Ramos (cell line): ENCODE measurements around the gene LENG9.
"Not testable (repeated sequence)": the region's sequence is repeated elsewhere in the genome, so short reads cannot be mapped to it uniquely, and the experiment has no call there.

Experiments used
- in situ Hi-C: fragments of 300-500 bp; cut with MboI; formaldehyde crosslinking; loops from one replicate; pipeline ENCODE4 v1.14.3; 2022; ENCODE audit warnings: low sequenced_read_pairs; ENCODE audit not compliant: unreplicated experiment

Gene LENG9

GRCh38 chr19:54446349-54446748 lies 17.2 kb downstream of the LENG9 start:
- in situ Hi-C loops, result not testable (repeated sequence)

DNA sequence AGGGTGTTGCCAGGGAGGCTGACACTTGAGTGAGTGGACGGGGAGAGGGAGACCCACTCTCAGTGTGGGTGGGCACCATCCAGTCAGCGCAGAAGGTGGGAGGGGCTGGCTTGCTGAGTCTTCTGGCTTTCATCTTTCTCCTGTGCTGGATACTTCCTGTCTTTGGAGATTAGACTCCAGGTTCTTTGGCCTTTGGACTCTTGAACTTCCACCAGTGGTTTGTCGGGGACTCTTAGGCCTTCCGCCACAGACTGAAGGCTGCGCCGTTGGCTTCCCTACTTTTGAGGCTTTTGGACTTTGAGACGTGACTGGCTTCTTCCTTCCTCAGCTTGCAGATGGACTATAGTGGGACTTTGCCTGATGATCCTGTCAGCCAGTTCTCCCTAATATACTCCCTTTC lies 18.8 kb downstream of the LENG9 start:
- in situ Hi-C loops, result no loop called here

GRCh38 chr19:54440641-54441040 lies 22.9 kb downstream of the LENG9 start:
- in situ Hi-C loops, result no loop called here

- in situ Hi-C loops, result no loop called here
Observed at GRCh38 chr19:54439174-54439851, 24.3 kb downstream of the LENG9 start.

GRCh38 chr19:54436628-54437252 lies 26.8 kb downstream of the LENG9 start:
- in situ Hi-C loops, result no loop called here

DNA sequence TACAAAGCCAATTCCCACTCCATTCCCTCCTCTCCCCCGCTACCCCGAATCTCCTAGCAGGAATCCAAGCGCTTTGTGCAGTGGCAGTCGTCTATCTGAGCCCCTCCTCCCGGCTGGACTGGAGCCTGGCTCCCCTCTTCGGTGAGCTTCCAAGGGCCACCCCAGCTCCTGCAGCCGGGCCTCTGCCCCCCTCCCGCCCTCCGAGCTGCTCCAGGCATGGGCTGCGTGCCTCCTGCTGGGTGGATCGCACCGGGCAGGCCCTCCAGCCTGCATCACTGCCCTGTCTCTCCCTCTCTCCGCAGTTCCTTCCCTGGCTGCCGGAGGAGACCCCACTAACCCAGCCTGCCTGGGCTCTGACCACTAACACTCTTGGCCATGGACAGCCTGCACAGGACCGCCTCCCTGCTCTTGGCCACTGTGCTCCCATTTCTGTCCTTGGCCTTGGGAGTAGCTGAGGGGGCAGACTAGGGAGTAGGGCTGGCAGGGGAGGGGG lies 27.5 kb downstream of the LENG9 start:
- in situ Hi-C loops, result no loop called here

- in situ Hi-C loops, result no loop called here
Observed at GRCh38 chr19:54435551-54436016, 28.0 kb downstream of the LENG9 start.

DNA sequence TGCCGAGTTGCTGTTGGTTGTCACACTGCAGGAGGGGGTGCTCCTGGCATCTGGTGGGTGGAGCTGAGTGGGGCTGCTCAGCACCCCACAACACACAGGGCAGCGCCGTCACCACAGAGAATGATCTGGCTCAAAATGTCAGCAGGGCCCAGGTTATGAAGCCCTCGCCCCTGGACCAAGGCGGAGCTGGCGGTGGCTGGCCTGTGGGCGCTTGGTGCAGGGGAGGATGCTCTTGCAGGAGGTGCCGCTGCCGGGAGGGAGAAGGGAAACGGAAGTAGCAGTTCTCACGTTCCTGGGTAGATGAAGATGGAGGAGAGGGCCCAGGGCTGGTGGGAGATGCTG lies 28.7 kb downstream of the LENG9 start:
- in situ Hi-C loops, result no loop called here

- in situ Hi-C loops, result no loop called here
Observed at GRCh38 chr19:54434112-54434872, 29.3 kb downstream of the LENG9 start.

- in situ Hi-C loops, result no loop called here
Observed at GRCh38 chr19:54433697-54434096, 29.9 kb downstream of the LENG9 start.

GRCh38 chr19:54432144-54432738 lies 31.3 kb downstream of the LENG9 start:
- in situ Hi-C loops, result no loop called here

- in situ Hi-C loops, result no loop called here
Observed at GRCh38 chr19:54431255-54431838, 32.2 kb downstream of the LENG9 start.

DNA sequence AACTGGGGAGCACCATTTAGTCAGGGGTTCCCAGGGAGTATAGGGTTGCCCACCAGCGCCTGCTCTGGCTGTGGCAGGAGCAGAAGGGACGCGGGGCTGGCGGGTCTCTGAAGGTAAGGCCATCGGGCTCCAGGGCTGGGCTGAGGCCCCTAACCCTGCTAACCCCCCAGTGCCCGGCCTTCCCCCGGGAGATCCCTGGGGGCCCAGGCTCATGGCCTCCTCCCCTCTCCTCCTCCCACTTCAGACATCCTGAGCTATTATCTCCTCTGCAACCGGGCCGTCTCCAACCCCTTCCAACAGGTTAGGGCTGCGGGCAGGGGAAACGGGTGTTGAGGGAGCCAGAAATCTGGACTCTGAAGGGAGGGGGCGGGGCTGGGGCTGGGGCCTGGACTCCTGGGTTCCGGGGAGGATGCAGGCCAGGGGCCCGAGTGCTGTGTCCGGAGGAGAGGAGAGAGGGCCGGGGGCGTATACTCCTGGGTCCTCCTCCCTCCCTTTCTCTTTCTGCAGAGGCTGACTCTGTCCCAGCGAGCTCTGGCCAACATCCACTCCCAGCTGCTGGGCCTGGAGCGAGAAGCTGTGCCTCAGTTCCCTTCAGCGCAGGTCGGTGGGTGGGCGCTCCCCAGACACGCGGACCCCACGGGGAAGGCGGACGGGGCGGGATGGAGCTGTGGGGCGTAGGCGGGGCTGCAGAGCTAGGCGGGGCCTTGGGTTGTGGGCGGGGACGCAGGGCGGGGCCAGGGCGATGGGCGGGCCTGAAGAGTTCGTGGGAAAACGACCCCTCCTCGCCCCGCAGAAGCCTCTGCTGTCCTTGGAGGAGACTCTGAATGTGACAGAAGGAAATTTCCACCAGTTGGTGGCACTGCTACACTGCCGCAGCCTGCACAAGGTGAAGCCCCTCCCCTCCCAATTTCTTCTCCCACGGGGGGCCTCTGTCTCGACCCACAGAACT lies 33.0 kb downstream of the LENG9 start:
- in situ Hi-C loops, result no loop called here

DNA sequence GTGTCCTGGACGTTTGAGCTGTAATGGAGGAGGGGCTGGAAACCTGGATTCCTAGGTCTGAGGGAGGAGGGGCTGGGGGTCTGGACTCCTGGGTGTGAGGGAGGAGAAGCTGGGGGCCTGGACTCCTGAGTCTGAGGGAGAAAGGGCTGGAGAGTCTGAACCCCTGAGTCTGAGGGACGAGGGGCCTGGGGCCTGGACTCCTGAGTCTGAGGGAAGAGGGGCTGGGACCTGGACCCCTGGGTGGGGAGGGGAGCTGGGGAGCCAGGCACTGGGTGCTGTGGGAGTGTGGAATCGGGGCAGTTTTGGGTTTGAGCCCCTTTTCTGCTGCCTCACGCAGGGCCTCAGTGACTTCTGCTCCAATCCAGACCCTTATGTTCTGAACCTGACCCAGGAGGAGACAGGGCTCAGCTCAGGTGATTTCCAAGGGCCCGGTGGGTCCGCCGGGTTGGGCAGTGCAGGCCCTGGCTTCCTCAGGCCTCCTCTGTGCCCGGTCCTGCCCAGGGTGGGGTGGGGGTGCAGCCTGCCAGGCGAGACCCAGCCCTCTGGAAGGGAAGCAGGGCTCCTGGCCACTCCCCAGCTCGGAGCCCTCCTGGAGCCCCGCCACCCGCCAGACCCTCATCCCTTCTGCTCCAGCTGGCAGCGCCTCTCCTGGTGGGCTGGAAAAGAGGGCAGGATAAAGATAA lies 33.9 kb downstream of the LENG9 start:
- in situ Hi-C loops, result no loop called here

GRCh38 chr19:54429176-54429495 lies 34.4 kb downstream of the LENG9 start:
- in situ Hi-C loops, result no loop called here

DNA sequence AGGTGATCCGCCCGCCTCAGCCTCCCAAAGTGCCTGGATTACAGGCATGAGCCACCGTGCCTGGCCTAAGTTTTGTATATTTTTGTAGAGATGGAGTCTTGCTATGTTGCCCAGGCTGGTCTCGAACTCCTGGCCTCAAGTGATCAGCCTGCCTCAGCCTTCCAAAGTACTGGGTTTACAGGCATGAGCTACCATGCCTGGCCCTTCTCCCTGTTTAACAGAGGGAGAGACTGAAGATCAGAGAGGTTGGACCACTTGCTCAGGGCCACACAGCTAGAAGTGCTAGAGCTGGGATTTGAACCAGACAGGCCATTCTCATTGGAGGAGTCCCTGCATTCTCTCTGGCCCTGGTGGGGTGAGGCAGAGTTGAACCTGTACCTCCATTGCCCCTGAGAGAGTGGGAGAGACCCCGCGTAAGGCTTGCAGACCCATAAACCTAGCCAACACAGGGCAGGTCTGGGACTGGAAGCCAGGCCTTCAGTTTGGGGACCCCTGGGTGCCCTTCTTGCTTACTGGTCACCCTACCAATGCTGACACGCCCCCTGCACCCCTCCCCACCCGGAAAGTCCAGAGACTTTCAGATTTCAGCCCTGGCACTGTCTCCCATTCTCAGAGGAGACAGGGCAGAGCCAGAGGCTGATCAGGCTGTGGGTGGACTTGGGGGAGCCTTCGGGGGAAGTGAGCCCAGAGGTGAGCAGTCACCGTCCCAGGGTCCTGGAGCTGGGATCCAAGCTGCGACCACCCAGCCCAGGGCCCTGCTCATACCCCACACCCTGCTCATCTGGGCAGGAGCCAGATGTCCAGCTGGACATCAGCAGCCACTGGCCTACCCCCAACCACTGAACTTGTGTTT lies 35.0 kb downstream of the LENG9 start:
- in situ Hi-C loops, result no loop called here

- in situ Hi-C loops, result no loop called here
Observed at GRCh38 chr19:54427586-54427985, 36.0 kb downstream of the LENG9 start.

DNA sequence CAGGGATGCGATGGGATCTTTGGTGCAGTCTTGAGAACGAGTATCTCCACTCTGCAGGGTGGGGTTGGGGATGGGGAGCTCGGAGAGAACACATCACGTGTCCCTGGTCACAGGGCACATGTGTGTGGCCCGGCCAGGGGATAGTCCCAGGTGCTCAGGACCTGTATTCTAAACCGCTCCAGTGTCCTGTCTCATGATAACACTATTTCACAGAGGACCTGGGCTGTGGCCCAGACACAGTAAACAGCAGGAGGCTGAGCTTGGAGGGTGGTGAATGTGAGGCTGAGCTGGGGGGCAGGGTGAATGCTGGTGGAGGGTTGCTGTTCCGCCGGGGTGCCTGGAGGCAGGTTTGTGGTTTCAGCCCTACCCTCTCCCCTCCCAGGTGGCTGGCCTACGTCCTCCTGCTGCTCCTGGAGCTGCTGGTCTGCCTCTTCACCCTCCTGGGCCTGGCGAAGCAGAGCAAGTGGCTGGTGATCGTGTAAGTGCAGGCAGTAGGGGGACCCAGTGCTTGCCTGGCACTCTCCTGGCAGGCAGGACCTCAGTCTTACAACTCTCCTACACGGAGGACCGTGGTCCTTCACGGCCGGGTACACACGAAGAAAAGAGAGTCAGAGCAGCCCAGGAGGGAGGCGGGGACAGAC lies 37.2 kb downstream of the LENG9 start:
- in situ Hi-C loops, result no loop called here
